Natural killer cell treated with Interleukin-12 subunit alpha and Interleukin-12 subunit beta and Interleukin-15 and Interleukin-18, amount 100 ng/mL, for 72 hours (primary cell): Measurements from ENCODE around the gene CCDC34. TPM values are rescaled to one million over a fixed set of nuclear protein-coding genes. Genes with fewer than 3 reads are reported as not detected.

ENCODE experiments used
- ATAC-seq, 2 donors: fragments of 150-1000 bp; cut with Tn5 transposase in 1 of 2; sonication (Bioruptor Pico), chemical (Tn5 transposase) in 1 of 2; 2 replicates each; pipeline ENCODE4 v1.10.0; 2021
- DNase-seq: peaks from one replicate; pipeline ENCODE4 v3.0.0; 2022; ENCODE audit warnings: low spot score
- H3K27ac Mint-ChIP-seq, 2 donors: 1 replicate in 1 of 2; 2 replicates in 1 of 2; pipeline ENCODE4 v1.8.0; 2022; ENCODE audit warnings: mixed read lengths in 2 of 2, mild to moderate bottlenecking in 1 of 2, moderate library complexity in 1 of 2
- H3K27me3 Mint-ChIP-seq, 2 donors: 1 replicate in 1 of 2; 2 replicates in 1 of 2; pipeline ENCODE4 v1.8.0; 2022; ENCODE audit warnings: mixed read lengths in 2 of 2
- H3K36me3 Mint-ChIP-seq: one replicate; pipeline ENCODE4 v1.8.0; 2022; ENCODE audit warnings: mixed read lengths
- H3K4me1 Mint-ChIP-seq, 2 donors: 1 replicate in 1 of 2; 2 replicates in 1 of 2; pipeline ENCODE4 v1.8.0; 2022; ENCODE audit warnings: low read depth in 2 of 2, mixed read lengths in 2 of 2, mild to moderate bottlenecking in 1 of 2
- H3K4me3 Mint-ChIP-seq: one replicate; pipeline ENCODE4 v1.8.0; 2022; ENCODE audit warnings: mixed read lengths
- H3K9me3 Mint-ChIP-seq: 2 replicates; pipeline ENCODE4 v1.8.0; 2022; ENCODE audit warnings: mixed read lengths
- total RNA-seq, 2 donors: library from RNA; stranded (reverse); gene quantifications; one replicate each; pipeline ENCODE4 v1.2.3, GENCODE V29; 2022

The CCDC34 gene
- total RNA-seq, 2 donors from 2014 or later, result 8.0 to 9.9 TPM

GRCh38 chr11:27401280-27401832 lies 38.3 kb upstream of the CCDC34 start:
- no peak for DNase-seq
- peaks cover 7 to 9% of the 10 kb centered on the region in 2 donors for H3K27me3 Mint-ChIP-seq
- H3K36me3 Mint-ChIP-seq, result no peaks in the 10 kb centered on the region
- H3K4me3 Mint-ChIP-seq, result no peak overlapping the region
- H3K27ac Mint-ChIP-seq, result no peak overlapping the region
- ATAC-seq, result no peak
- H3K9me3 Mint-ChIP-seq, result no peaks in the 10 kb centered on the region
- no peaks in the 10 kb centered on the region for H3K4me1 Mint-ChIP-seq

GRCh38 chr11:27398400-27398770 lies 35.4 kb upstream of the CCDC34 start:
- DNase-seq (no peak), ATAC-seq (no peak)
- Mint-ChIP-seq H3K36me3 (no peaks in the 10 kb centered on the region), H3K4me1 (no peaks in the 10 kb centered on the region), H3K27me3 (peaks cover 9 to 12% of the 10 kb centered on the region in 2 donors), H3K27ac (no peak overlapping the region), H3K9me3 (no peaks in the 10 kb centered on the region), H3K4me3 (no peak overlapping the region)

- Mint-ChIP-seq H3K36me3 (no peaks in the 10 kb centered on the region), H3K27ac (no peak overlapping the region), H3K4me3 (no peak overlapping the region), H3K4me1 (no peaks in the 10 kb centered on the region), H3K9me3 (no peaks in the 10 kb centered on the region), H3K27me3 (peaks cover 9 to 12% of the 10 kb centered on the region in 2 donors)
- ATAC-seq (no peak), DNase-seq (no peak)
Measured at GRCh38 chr11:27397624-27398399, 34.8 kb upstream of the CCDC34 start.

GRCh38 chr11:27396259-27396839 lies 33.3 kb upstream of the CCDC34 start:
- peaks cover 9 to 12% of the 10 kb centered on the region in 2 donors for H3K27me3 Mint-ChIP-seq
- no peak overlapping the region for H3K4me3 Mint-ChIP-seq
- H3K9me3 Mint-ChIP-seq, result no peaks in the 10 kb centered on the region
- no peaks in the 10 kb centered on the region for H3K36me3 Mint-ChIP-seq
- ATAC-seq (no peak), DNase-seq (no peak)
- H3K4me1 Mint-ChIP-seq, result no peaks in the 10 kb centered on the region
- H3K27ac Mint-ChIP-seq, result no peak overlapping the region

- no peaks in the 10 kb centered on the region for H3K36me3 Mint-ChIP-seq
- no peak for DNase-seq
- H3K27me3 Mint-ChIP-seq, result peaks cover 9 to 12% of the 10 kb centered on the region in 2 donors
- ATAC-seq, result no peak
- H3K4me3 Mint-ChIP-seq, result no peak overlapping the region
- no peaks in the 10 kb centered on the region for H3K4me1 Mint-ChIP-seq
- no peak overlapping the region for H3K27ac Mint-ChIP-seq
- H3K9me3 Mint-ChIP-seq, result no peaks in the 10 kb centered on the region
Measured at GRCh38 chr11:27395556-27396258, 32.7 kb upstream of the CCDC34 start.

GRCh38 chr11:27394781-27395228 lies 31.8 kb upstream of the CCDC34 start:
- DNase-seq (no peak), ATAC-seq (no peak)
- Mint-ChIP-seq H3K4me3 (no peak overlapping the region), H3K36me3 (no peaks in the 10 kb centered on the region), H3K27me3 (peaks cover 9 to 12% of the 10 kb centered on the region in 2 donors), H3K9me3 (no peaks in the 10 kb centered on the region), H3K4me1 (no peaks in the 10 kb centered on the region), H3K27ac (no peak overlapping the region)

- Mint-ChIP-seq H3K36me3 (no peaks in the 10 kb centered on the region), H3K9me3 (no peaks in the 10 kb centered on the region), H3K27me3 (peaks cover 10 to 12% of the 10 kb centered on the region in 2 donors), H3K4me3 (no peak overlapping the region), H3K4me1 (no peaks in the 10 kb centered on the region), H3K27ac (no peak overlapping the region)
- DNase-seq (no peak), ATAC-seq (no peak)
Measured at GRCh38 chr11:27392278-27393114, 29.5 kb upstream of the CCDC34 start.

- ATAC-seq (no peak), DNase-seq (no peak)
- H3K36me3 Mint-ChIP-seq, result no peaks in the 10 kb centered on the region
- H3K4me3 Mint-ChIP-seq, result no peak overlapping the region
- no peak overlapping the region for H3K27ac Mint-ChIP-seq
- H3K9me3 Mint-ChIP-seq, result no peaks in the 10 kb centered on the region
- no peaks in the 10 kb centered on the region for H3K4me1 Mint-ChIP-seq
- peaks cover 8 to 9% of the 10 kb centered on the region in 2 donors for H3K27me3 Mint-ChIP-seq
Measured at GRCh38 chr11:27391331-27392015, 28.5 kb upstream of the CCDC34 start.

- no peak for ATAC-seq
- H3K4me3 Mint-ChIP-seq, result no peak overlapping the region
- H3K27me3 Mint-ChIP-seq, result peaks cover 8 to 9% of the 10 kb centered on the region in 2 donors
- no peaks in the 10 kb centered on the region for H3K9me3 Mint-ChIP-seq
- no peak for DNase-seq
- H3K27ac Mint-ChIP-seq, result no peak overlapping the region
- no peaks in the 10 kb centered on the region for H3K36me3 Mint-ChIP-seq
- H3K4me1 Mint-ChIP-seq, result no peaks in the 10 kb centered on the region
Measured at GRCh38 chr11:27390318-27391295, 27.6 kb upstream of the CCDC34 start.

- Mint-ChIP-seq H3K4me1 (no peaks in the 10 kb centered on the region), H3K4me3 (no peak overlapping the region), H3K9me3 (no peaks in the 10 kb centered on the region), H3K27me3 (peaks cover 3 to 9% of the 10 kb centered on the region in 2 donors), H3K36me3 (no peaks in the 10 kb centered on the region), H3K27ac (no peak overlapping the region)
- ATAC-seq, result no peak
- no peak for DNase-seq
Measured at GRCh38 chr11:27388869-27389268, 25.9 kb upstream of the CCDC34 start.

- H3K36me3 Mint-ChIP-seq, result no peaks in the 10 kb centered on the region
- no peak overlapping the region for H3K27ac Mint-ChIP-seq
- ATAC-seq (no peak), DNase-seq (no peak)
- peaks cover 3 to 9% of the 10 kb centered on the region in 2 donors for H3K27me3 Mint-ChIP-seq
- H3K9me3 Mint-ChIP-seq, result no peaks in the 10 kb centered on the region
- no peaks in the 10 kb centered on the region for H3K4me1 Mint-ChIP-seq
- H3K4me3 Mint-ChIP-seq, result no peak overlapping the region
Measured at GRCh38 chr11:27388001-27388400, 25.0 kb upstream of the CCDC34 start.

GRCh38 chr11:27387362-27387761 lies 24.3 kb upstream of the CCDC34 start:
- Mint-ChIP-seq H3K9me3 (no peaks in the 10 kb centered on the region), H3K27me3 (peaks cover 3 to 9% of the 10 kb centered on the region in 2 donors), H3K27ac (no peak overlapping the region), H3K36me3 (no peaks in the 10 kb centered on the region), H3K4me1 (no peaks in the 10 kb centered on the region), H3K4me3 (no peak overlapping the region)
- DNase-seq (no peak), ATAC-seq (peak in 1 of 2 donors; percentile 27)
